Measurements from ENCODE around the gene MYZAP. TPM values are rescaled to one million over a fixed set of nuclear protein-coding genes. Genes with fewer than 3 reads are reported as not detected.

The MYZAP gene
- total and polyA plus RNA-seq, 2 experiments from 2014 or later: 1.0 to 1.5 TPM

GRCh38 chr15:57691082-57691481, 99.4 kb downstream of the MYZAP start (continued):
- no peak for TF ChIP-seq ETS1 (IDR thresholded peaks at IDR 0.05)
- TF ChIP-seq, protein P1, sequence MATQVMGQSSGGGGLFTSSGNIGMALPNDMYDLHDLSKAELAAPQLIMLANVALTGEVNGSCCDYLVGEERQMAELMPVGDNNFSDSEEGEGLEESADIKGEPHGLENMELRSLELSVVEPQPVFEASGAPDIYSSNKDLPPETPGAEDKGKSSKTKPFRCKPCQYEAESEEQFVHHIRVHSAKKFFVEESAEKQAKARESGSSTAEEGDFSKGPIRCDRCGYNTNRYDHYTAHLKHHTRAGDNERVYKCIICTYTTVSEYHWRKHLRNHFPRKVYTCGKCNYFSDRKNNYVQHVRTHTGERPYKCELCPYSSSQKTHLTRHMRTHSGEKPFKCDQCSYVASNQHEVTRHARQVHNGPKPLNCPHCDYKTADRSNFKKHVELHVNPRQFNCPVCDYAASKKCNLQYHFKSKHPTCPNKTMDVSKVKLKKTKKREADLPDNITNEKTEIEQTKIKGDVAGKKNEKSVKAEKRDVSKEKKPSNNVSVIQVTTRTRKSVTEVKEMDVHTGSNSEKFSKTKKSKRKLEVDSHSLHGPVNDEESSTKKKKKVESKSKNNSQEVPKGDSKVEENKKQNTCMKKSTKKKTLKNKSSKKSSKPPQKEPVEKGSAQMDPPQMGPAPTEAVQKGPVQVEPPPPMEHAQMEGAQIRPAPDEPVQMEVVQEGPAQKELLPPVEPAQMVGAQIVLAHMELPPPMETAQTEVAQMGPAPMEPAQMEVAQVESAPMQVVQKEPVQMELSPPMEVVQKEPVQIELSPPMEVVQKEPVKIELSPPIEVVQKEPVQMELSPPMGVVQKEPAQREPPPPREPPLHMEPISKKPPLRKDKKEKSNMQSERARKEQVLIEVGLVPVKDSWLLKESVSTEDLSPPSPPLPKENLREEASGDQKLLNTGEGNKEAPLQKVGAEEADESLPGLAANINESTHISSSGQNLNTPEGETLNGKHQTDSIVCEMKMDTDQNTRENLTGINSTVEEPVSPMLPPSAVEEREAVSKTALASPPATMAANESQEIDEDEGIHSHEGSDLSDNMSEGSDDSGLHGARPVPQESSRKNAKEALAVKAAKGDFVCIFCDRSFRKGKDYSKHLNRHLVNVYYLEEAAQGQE (IDR thresholded peaks at IDR 0.05; ENCODE audit: unreplicated experiment): no peak
- TF ChIP-seq, protein P2, sequence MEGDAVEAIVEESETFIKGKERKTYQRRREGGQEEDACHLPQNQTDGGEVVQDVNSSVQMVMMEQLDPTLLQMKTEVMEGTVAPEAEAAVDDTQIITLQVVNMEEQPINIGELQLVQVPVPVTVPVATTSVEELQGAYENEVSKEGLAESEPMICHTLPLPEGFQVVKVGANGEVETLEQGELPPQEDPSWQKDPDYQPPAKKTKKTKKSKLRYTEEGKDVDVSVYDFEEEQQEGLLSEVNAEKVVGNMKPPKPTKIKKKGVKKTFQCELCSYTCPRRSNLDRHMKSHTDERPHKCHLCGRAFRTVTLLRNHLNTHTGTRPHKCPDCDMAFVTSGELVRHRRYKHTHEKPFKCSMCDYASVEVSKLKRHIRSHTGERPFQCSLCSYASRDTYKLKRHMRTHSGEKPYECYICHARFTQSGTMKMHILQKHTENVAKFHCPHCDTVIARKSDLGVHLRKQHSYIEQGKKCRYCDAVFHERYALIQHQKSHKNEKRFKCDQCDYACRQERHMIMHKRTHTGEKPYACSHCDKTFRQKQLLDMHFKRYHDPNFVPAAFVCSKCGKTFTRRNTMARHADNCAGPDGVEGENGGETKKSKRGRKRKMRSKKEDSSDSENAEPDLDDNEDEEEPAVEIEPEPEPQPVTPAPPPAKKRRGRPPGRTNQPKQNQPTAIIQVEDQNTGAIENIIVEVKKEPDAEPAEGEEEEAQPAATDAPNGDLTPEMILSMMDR (conservative IDR thresholded peaks at IDR 0.05; ENCODE audit: low read depth in 2 of 2): no peak

DNA sequence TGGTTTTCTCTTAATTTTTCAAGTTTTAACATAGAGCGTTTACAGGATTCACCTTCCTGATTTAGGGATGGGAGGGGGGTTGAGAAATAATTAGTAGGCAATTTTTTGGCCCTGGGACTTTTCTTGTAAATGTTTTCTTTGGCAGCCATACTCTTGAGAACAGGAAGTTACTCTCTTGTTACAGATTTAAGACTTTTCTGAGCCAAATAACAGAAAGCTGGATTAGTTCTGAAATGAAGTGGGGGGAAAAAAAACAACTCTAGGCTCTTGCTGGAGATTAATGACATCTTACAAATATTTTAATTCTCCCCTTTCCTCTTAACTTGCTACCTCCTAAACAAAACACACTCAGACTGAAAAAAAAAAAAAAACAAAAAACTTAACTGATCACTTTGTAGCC, 101.0 kb downstream of the MYZAP start:
- Histone ChIP-seq H3K4me1 (ENCODE audit: insufficient read depth) (no peaks in the 10 kb centered on the region), H3K79me2 (replicated peaks; ENCODE audit: insufficient read depth) (no peaks in the 10 kb centered on the region), H4K20me1 (replicated peaks; ENCODE audit: insufficient read depth) (no peaks in the 10 kb centered on the region), H3K4me2 (no peak overlapping the region), H3K36me3 (ENCODE audit: insufficient read depth) (no peaks in the 10 kb centered on the region), H3K27ac (ENCODE audit: low read depth) (no peak overlapping the region), H3K27me3 (ENCODE audit: insufficient read depth) (no peaks in the 10 kb centered on the region), H3F3A (replicated peaks; ENCODE audit: low read depth) (no peaks in the 10 kb centered on the region), H3K4me3 (no peak overlapping the region), H2AFZ (no peak overlapping the region), H3K9me2 (ENCODE audit: insufficient read depth) (no peaks in the 10 kb centered on the region)
- no peak overlapping the region for H3K4me3 Mint-ChIP-seq
- ATAC-seq (no peak), DNase-seq (ENCODE audit: low spot score) (no peak)
- no peaks in the 10 kb centered on the region for H3K36me3 Mint-ChIP-seq (ENCODE audit: low read depth)
- no peaks in the 10 kb centered on the region for H3K4me1 Mint-ChIP-seq
- H3K27ac Mint-ChIP-seq: no peak overlapping the region
- no peaks in the 10 kb centered on the region for H3K9me3 Mint-ChIP-seq
- no peaks in the 10 kb centered on the region for H3K27me3 Mint-ChIP-seq (ENCODE audit: insufficient read depth, low read depth, poor library complexity)
- TF ChIP-seq CREB1 (CRISPR knock-in tag; IDR thresholded peaks at IDR 0.05; ENCODE audit: low read depth) (no peak), EZH2 (IDR thresholded peaks at IDR 0.05; ENCODE audit: low read depth, unreplicated experiment) (no peak), ZNF114 (CRISPR knock-in tag; IDR thresholded peaks at IDR 0.05) (no peak), EZH2phosphoT487 (IDR thresholded peaks at IDR 0.05; ENCODE audit: unreplicated experiment) (no peak), ETS1 (IDR thresholded peaks at IDR 0.05) (no peak), POLR2AphosphoS5 (IDR thresholded peaks at IDR 0.05; ENCODE audit: low read depth) (no peak), STAT1 (IDR thresholded peaks at IDR 0.05; ENCODE audit: unreplicated experiment) (no peak)
- TF ChIP-seq, protein P1 (IDR thresholded peaks at IDR 0.05; ENCODE audit: unreplicated experiment): no peak
- TF ChIP-seq, protein P2 (conservative IDR thresholded peaks at IDR 0.05; ENCODE audit: low read depth in 2 of 2): no peak
